Astrocyte (in vitro differentiated cells and primary cell): ENCODE measurements around the gene SLC16A6. TPM values are rescaled to one million over a fixed set of nuclear protein-coding genes. Genes with fewer than 3 reads are reported as not detected.
A peak's percentile ranks its signal among the peaks of the same experiment; 100 is the strongest.

Experiments
- DNase-seq: peaks from one replicate; pipeline ENCODE4 v3.0.0-alpha.2; 2010; ENCODE audit warnings: low read depth
- FAIRE-seq: peaks from 2 replicates; lab custom pipeline; 2011; peaks lifted over from hg19 to GRCh38; lab: Jason Lieb, UNC
- H2AFZ ChIP-seq: 2 replicates; pipeline ENCODE4 v1.6.0; 2012; ENCODE audit warnings: low read depth, low read length, inconsistent platforms
- H3K27ac ChIP-seq: 2 replicates; pipeline ENCODE4 v1.5.1; 2011; ENCODE audit warnings: low read depth, low read length, inconsistent platforms
- H3K27me3 ChIP-seq: 2 replicates; pipeline ENCODE4 v1.6.0; 2011; ENCODE audit warnings: low read length, inconsistent platforms; ENCODE audit not compliant: insufficient read depth
- H3K36me3 ChIP-seq: 2 replicates; pipeline ENCODE4 v1.5.1; 2011; ENCODE audit warnings: low read length, inconsistent platforms; ENCODE audit not compliant: insufficient read depth
- H3K4me1 ChIP-seq: 2 replicates; pipeline ENCODE4 v1.5.1; 2011; ENCODE audit warnings: low read length, inconsistent platforms; ENCODE audit not compliant: insufficient read depth
- H3K4me2 ChIP-seq: 2 replicates; pipeline ENCODE4 v1.6.0; 2012; ENCODE audit warnings: low read length, inconsistent platforms
- H3K4me3 ChIP-seq: 2 replicates; pipeline ENCODE4 v1.5.1; 2011; ENCODE audit warnings: low read depth, mild to moderate bottlenecking, low read length, inconsistent platforms; ENCODE audit not compliant: insufficient read depth
- H3K79me2 ChIP-seq: 2 replicates; pipeline ENCODE4 v1.6.0; 2012; ENCODE audit warnings: mild to moderate bottlenecking, low read length, inconsistent platforms; ENCODE audit not compliant: insufficient read depth
- H3K9ac ChIP-seq: 2 replicates; pipeline ENCODE4 v1.6.0; 2012; ENCODE audit warnings: mild to moderate bottlenecking, low read length, inconsistent platforms
- H3K9me3 ChIP-seq: 2 replicates; pipeline ENCODE4 v1.5.1; 2012; ENCODE audit warnings: low read depth, mild to moderate bottlenecking, low read length, inconsistent platforms; ENCODE audit not compliant: insufficient read depth
- H4K20me1 ChIP-seq: 2 replicates; pipeline ENCODE4 v1.6.0; 2012; ENCODE audit warnings: low read length, inconsistent platforms; ENCODE audit not compliant: insufficient read depth
- H3K27ac Mint-ChIP-seq: one replicate; pipeline ENCODE4 v1.8.0; 2021; ENCODE audit warnings: mild to moderate bottlenecking, mixed read lengths; ENCODE audit not compliant: unreplicated experiment
- H3K27me3 Mint-ChIP-seq: one replicate; pipeline ENCODE4 v1.8.0; 2021; ENCODE audit warnings: low read depth, mixed read lengths; ENCODE audit not compliant: unreplicated experiment
- H3K36me3 Mint-ChIP-seq: one replicate; pipeline ENCODE4 v1.8.0; 2021; ENCODE audit warnings: low read depth, mixed read lengths; ENCODE audit not compliant: unreplicated experiment
- H3K4me1 Mint-ChIP-seq: one replicate; pipeline ENCODE4 v1.8.0; 2021; ENCODE audit warnings: low read depth, mixed read lengths; ENCODE audit not compliant: unreplicated experiment
- H3K4me3 Mint-ChIP-seq: one replicate; pipeline ENCODE4 v1.8.0; 2021; ENCODE audit warnings: mild to moderate bottlenecking, moderate library complexity, mixed read lengths; ENCODE audit not compliant: unreplicated experiment
- H3K9me3 Mint-ChIP-seq: one replicate; pipeline ENCODE4 v1.8.0; 2021; ENCODE audit warnings: mild to moderate bottlenecking, mixed read lengths; ENCODE audit not compliant: unreplicated experiment
- CTCF ChIP-seq: IDR thresholded peaks from 2 replicates; pipeline ENCODE4 v1.5.1; 2011; ENCODE audit warnings: low read depth, mild to moderate bottlenecking, inconsistent platforms, low read length, moderate library complexity; ENCODE audit not compliant: insufficient read depth
- EZH2 ChIP-seq: IDR thresholded peaks from 2 replicates; pipeline ENCODE4 v1.6.1; 2012; ENCODE audit warnings: mild to moderate bottlenecking, low read length, inconsistent platforms; ENCODE audit not compliant: insufficient read depth
- total RNA-seq: library from RNA; stranded (reverse); gene quantifications from 2 replicates; pipeline ENCODE4 v1.2.1, GENCODE V29; 2021

Gene SLC16A6
- total RNA-seq, 1 donor from 2014 or later, result 0.34 TPM

- Histone ChIP-seq H3K79me2 (peaks cover 8% of the 10 kb centered on the region), H4K20me1 (no peaks in the 10 kb centered on the region), H3K36me3 (no peaks in the 10 kb centered on the region), H3K9ac (no peak overlapping the region), H3K4me1 (peaks cover 9% of the 10 kb centered on the region), H3K27me3 (no peaks in the 10 kb centered on the region), H3K27ac (no peak overlapping the region), H3K4me2 (peak overlapping the region; percentile 90), H2AFZ (no peak overlapping the region), H3K9me3 (no peaks in the 10 kb centered on the region), H3K4me3 (no peak overlapping the region)
- H3K36me3 Mint-ChIP-seq, result peaks cover 2% of the 10 kb centered on the region
- FAIRE-seq (no peak), DNase-seq (no peak)
- H3K9me3 Mint-ChIP-seq, result no peaks in the 10 kb centered on the region
- H3K4me1 Mint-ChIP-seq, result peaks cover 4% of the 10 kb centered on the region
- TF ChIP-seq CTCF (no peak), EZH2 (no peak)
- peak overlapping the region; percentile 93 for H3K4me3 Mint-ChIP-seq
- no peaks in the 10 kb centered on the region for H3K27me3 Mint-ChIP-seq
- no peak overlapping the region for H3K27ac Mint-ChIP-seq
These were observed 41.6 kb downstream of the SLC16A6 start for GRCh38 chr17:68249354-68249765.

- no peak overlapping the region for H3K27ac ChIP-seq
- peaks cover 9% of the 10 kb centered on the region for H3K4me1 ChIP-seq
- DNase-seq (no peak), FAIRE-seq (no peak)
- no peaks in the 10 kb centered on the region for H3K27me3 Mint-ChIP-seq
- H4K20me1 ChIP-seq, result no peaks in the 10 kb centered on the region
- H2AFZ ChIP-seq, result no peak overlapping the region
- no peak for TF ChIP-seq CTCF
- TF ChIP-seq EZH2, result no peak
- peaks cover 8% of the 10 kb centered on the region for H3K79me2 ChIP-seq
- peak overlapping the region; percentile 94 for H3K9ac ChIP-seq
- H3K9me3 ChIP-seq, result no peaks in the 10 kb centered on the region
- no peaks in the 10 kb centered on the region for H3K27me3 ChIP-seq
- H3K4me3 ChIP-seq, result peak overlapping the region; percentile 91
- peaks cover 4% of the 10 kb centered on the region for H3K4me1 Mint-ChIP-seq
- H3K4me3 Mint-ChIP-seq, result peak overlapping the region; percentile 93
- peak overlapping the region; percentile 82 for H3K27ac Mint-ChIP-seq
- H3K36me3 ChIP-seq, result no peaks in the 10 kb centered on the region
- no peaks in the 10 kb centered on the region for H3K9me3 Mint-ChIP-seq
- H3K4me2 ChIP-seq, result peak overlapping the region; percentile 90
- no peaks in the 10 kb centered on the region for H3K36me3 Mint-ChIP-seq
These were observed 42.0 kb downstream of the SLC16A6 start for GRCh38 chr17:68248891-68249290.

GRCh38 chr17:68248199-68248825 is 42.6 kb downstream of the SLC16A6 start:
- peak overlapping the region; percentile 91 for H3K4me3 ChIP-seq
- H3K9me3 Mint-ChIP-seq, result no peaks in the 10 kb centered on the region
- H4K20me1 ChIP-seq, result no peaks in the 10 kb centered on the region
- DNase-seq (peak; percentile 47), FAIRE-seq (no peak)
- no peaks in the 10 kb centered on the region for H3K36me3 Mint-ChIP-seq
- H3K27me3 Mint-ChIP-seq, result no peaks in the 10 kb centered on the region
- peak overlapping the region; percentile 82 for H3K27ac Mint-ChIP-seq
- H3K4me3 Mint-ChIP-seq, result peak overlapping the region; percentile 93
- H3K9ac ChIP-seq, result peak overlapping the region; percentile 94
- peak overlapping the region; percentile 93 for H3K27ac ChIP-seq
- peaks cover 8% of the 10 kb centered on the region for H3K79me2 ChIP-seq
- peak overlapping the region; percentile 90 for H3K4me2 ChIP-seq
- peak overlapping the region; percentile 98 for H2AFZ ChIP-seq
- peaks cover 4% of the 10 kb centered on the region for H3K4me1 Mint-ChIP-seq
- TF ChIP-seq CTCF, result no peak
- TF ChIP-seq EZH2, result no peak
- H3K4me1 ChIP-seq, result peaks cover 9% of the 10 kb centered on the region
- H3K36me3 ChIP-seq, result no peaks in the 10 kb centered on the region
- H3K9me3 ChIP-seq, result no peaks in the 10 kb centered on the region
- H3K27me3 ChIP-seq, result no peaks in the 10 kb centered on the region
